AG04450 (cell line): ENCODE measurements around the gene SMU1. TPM values are rescaled to one million over a fixed set of nuclear protein-coding genes. Genes with fewer than 3 reads are reported as not detected.
"Not testable (repeated sequence)": the region's sequence is repeated elsewhere in the genome, so short reads cannot be mapped to it uniquely, and the experiment has no call there.

Experiments
- CTCF ChIA-PET: fragments of 300-600, 350-600 bp; formaldehyde crosslinking; extraction: SDS; loops from one replicate; lab custom pipeline; 2022; ENCODE audit warnings: antibody characterized with exemption, inconsistent platforms; lab: Charles Lee
- POLR2A ChIA-PET: fragments of 350-600 bp; formaldehyde crosslinking; extraction: SDS; loops from one replicate; lab custom pipeline; 2021; ENCODE audit warnings: antibody characterized with exemption, inconsistent platforms; lab: Yijun Ruan, JAX
- DNase-seq: peaks from one replicate; pipeline ENCODE4 v3.0.0-alpha.2; 2011; ENCODE audit warnings: low read depth, low spot score
- H3K27ac ChIP-seq: one replicate; pipeline ENCODE4 v1.5.1; 2012; ENCODE audit warnings: low read depth, low read length, control low read depth
- H3K27me3 ChIP-seq: one replicate; pipeline ENCODE4 v1.6.0; 2012; ENCODE audit warnings: low read length; ENCODE audit not compliant: control insufficient read depth, insufficient read depth
- H3K4me3 ChIP-seq: 2 replicates; pipeline ENCODE4 v1.5.1; 2011; ENCODE audit warnings: mild to moderate bottlenecking, low read depth, low read length, control low read depth
- H3K9me3 ChIP-seq: 2 replicates; pipeline ENCODE4 v1.5.1; 2012; ENCODE audit warnings: low read length; ENCODE audit not compliant: control insufficient read depth, insufficient read depth
- CTCF ChIP-seq: IDR thresholded peaks from 2 replicates; pipeline ENCODE4 v1.5.1; 2011; ENCODE audit warnings: low read depth, low read length, control low read depth, inconsistent platforms
- polyA plus RNA-seq: library from polyadenylated mRNA; depleted of rRNA; stranded (reverse); fragments of >200 nt; gene quantifications from 2 replicates; pipeline ENCODE4 v1.2.3, GENCODE V29; 2011

The SMU1 gene
- polyA plus RNA-seq, 1 experiment: 19.6 TPM

DNA sequence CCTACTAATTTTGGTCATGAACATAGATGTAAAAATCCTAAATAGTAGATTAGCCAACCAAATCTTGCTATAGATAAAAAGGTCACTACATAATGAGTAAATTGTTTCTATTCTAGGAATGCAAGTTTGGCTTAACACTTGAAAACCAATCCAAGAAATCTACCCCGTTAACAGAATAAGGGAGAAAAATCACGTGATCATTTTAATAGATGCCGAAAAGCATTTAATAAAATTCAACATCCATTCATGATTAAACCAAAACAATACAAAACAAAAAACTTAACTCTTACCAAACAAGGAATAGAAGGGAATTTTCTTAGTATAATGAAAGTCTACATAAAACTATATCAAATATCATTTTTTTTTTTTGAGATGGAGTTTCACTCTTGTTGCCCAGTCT lies 20.7 kb upstream of the SMU1 start:
- H3K9me3 ChIP-seq: no peaks in the 10 kb centered on the region
- H3K27ac ChIP-seq: no peak overlapping the region
- H3K27me3 ChIP-seq: no peaks in the 10 kb centered on the region
- TF ChIP-seq CTCF: no peak
- ChIA-PET CTCF (interaction anchor here (0.6 kb wide), 1 partner anchor 9 kb away, joined by 5 read pairs; no protein-coding TSS in a partner anchor), POLR2A (no interaction called here)
- no peak overlapping the region for H3K4me3 ChIP-seq
- no peak for DNase-seq

GRCh38 chr9:33092634-33093033 lies 16.2 kb upstream of the SMU1 start:
- Histone ChIP-seq H3K27me3 (no peaks in the 10 kb centered on the region), H3K4me3 (no peak overlapping the region), H3K9me3 (no peaks in the 10 kb centered on the region), H3K27ac (no peak overlapping the region)
- CTCF ChIA-PET: no interaction called here
- TF ChIP-seq CTCF: no peak
- POLR2A ChIA-PET: no interaction called here
- no peak for DNase-seq

DNA sequence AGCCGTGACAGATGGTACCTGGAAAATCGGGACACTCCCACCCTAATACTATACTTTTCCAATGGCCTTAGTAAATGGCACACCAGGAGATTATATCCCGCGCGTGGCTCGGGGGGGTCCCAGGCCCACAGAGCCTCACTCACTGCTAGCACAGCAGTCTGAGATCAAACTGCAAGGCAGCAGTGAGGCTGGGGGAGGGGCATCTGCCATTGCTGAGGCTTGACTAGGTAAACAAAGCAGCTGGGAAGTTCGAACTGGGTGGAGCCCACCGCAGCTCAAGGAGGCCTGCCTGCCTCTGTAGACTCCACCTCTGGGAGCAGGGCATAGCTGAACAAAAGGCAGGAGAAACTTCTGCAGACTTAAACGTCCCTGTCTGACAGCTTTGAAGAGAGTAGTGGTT lies 9.2 kb upstream of the SMU1 start:
- H3K27me3 ChIP-seq, POLR2A ChIA-PET, H3K27ac ChIP-seq, DNase-seq, H3K4me3 ChIP-seq, H3K9me3 ChIP-seq: not testable (repeated sequence)
- CTCF ChIA-PET: interaction anchor here (0.6 kb wide), 1 partner anchor 229 kb away, joined by 4 read pairs; no protein-coding TSS in a partner anchor

DNA sequence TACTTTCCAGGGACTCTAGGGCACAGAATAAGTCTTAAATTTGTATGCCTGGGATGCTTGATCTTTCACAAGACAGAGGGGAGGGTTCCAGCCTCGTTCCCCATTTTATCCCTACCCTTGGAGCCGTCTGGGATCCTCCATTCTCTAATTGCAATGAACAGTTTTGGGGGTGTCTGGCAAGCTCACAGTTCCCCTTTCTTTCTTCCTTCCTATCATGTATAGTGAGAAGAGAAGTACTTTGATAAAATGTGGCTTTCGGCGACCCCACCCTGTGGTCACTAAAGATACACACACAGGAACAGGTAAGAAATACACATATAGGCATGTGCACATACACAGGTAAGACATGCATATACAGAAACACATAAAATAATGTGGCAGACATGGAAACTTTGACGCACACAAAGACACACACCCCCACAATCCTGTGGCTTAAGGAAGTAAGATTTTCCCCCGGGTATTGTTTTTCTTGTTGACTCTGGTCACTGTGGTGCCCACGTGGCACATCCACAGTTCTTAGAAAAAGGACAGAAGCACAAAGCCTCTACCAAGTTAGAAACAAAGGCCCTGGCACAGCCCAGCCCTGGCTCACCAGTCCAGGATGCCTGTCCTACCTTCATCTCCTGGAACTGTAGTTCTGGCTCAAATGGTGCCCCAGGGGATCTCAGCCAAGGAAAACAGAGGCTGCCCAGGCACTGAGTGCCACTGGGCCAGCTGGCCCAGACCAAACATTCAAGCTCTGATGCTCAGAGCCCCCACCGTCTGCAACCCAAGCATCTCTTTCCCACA lies 6.3 kb upstream of the SMU1 start:
- ChIA-PET CTCF (interaction anchor here (1.1 to 1.6 kb wide), 3 partner anchors 141 to 144 kb away, joined by 3 to 13 read pairs (median 5); no protein-coding TSS in a partner anchor), POLR2A (no interaction called here)
- H3K27me3 ChIP-seq: no peaks in the 10 kb centered on the region
- no peak overlapping the region for H3K4me3 ChIP-seq
- no peak for DNase-seq
- H3K27ac ChIP-seq: no peak overlapping the region
- no peak for TF ChIP-seq CTCF
- H3K9me3 ChIP-seq: peaks cover 3% of the 10 kb centered on the region

DNA sequence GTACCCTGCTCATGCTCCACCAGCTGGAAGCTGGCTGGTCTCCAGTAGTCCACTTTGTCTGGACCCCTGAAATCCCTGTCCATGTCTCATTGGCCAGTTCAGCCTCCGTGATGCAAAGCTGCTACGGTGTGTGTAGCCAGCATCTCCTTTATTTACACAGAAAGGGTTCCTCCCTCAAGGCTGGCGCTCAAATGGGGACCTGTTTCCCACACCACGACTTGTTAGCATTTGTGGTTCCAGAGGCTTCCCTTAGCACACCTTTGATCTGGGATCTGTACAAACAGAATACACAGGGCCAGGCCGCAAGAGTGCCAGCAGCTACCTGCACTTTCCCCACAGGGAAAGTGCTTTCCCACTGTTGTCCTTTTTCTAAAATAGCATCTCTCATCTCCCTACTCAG lies 5.7 kb upstream of the SMU1 start:
- CTCF ChIA-PET: interaction anchor here (1.1 to 1.2 kb wide), 2 partner anchors 142 to 144 kb away, joined by 3 to 13 read pairs; no protein-coding TSS in a partner anchor

More for the DNA sequence above, 5.7 kb upstream of the SMU1 start:
- Histone ChIP-seq H3K27ac (no peak overlapping the region), H3K9me3 (peaks cover 3% of the 10 kb centered on the region), H3K4me3 (no peak overlapping the region), H3K27me3 (no peaks in the 10 kb centered on the region)
- DNase-seq: no peak
- POLR2A ChIA-PET: no interaction called here
- no peak for TF ChIP-seq CTCF
